PFSK-1 (cell line): Measurements from ENCODE around the gene HABP2.

Experiments used
- FOXP2 ChIP-seq: optimal IDR thresholded peaks from 2 replicates; pipeline ENCODE3; 2011; ENCODE audit warnings: borderline replicate concordance, control low read depth, inconsistent platforms; ENCODE audit not compliant: insufficient read depth; ENCODE audit errors: extremely low read length, extremely low read depth
- POLR2AphosphoS5 ChIP-seq: IDR thresholded peaks from 2 replicates; pipeline ENCODE4 v1.6.1; 2012; ENCODE audit warnings: low read depth, mild to moderate bottlenecking, control low read depth, low read length, moderate library complexity
- TAF1 ChIP-seq: IDR thresholded peaks from 2 replicates; pipeline ENCODE4 v1.6.1; 2012; ENCODE audit warnings: low read length, control low read depth, borderline replicate concordance; ENCODE audit not compliant: insufficient read depth

- TF ChIP-seq POLR2AphosphoS5 = no peak
- no peak for TF ChIP-seq TAF1
- no peak for TF ChIP-seq FOXP2
These were observed 20.1 kb upstream of the HABP2 start for GRCh38 chr10:113532724-113533123.
